ENCODE data around the gene CADM1. TPM values are rescaled to one million over a fixed set of nuclear protein-coding genes. Genes with fewer than 3 reads are reported as not detected.

Gene CADM1
- total RNA-seq, 1 donor, result 86.5 TPM

DNA sequence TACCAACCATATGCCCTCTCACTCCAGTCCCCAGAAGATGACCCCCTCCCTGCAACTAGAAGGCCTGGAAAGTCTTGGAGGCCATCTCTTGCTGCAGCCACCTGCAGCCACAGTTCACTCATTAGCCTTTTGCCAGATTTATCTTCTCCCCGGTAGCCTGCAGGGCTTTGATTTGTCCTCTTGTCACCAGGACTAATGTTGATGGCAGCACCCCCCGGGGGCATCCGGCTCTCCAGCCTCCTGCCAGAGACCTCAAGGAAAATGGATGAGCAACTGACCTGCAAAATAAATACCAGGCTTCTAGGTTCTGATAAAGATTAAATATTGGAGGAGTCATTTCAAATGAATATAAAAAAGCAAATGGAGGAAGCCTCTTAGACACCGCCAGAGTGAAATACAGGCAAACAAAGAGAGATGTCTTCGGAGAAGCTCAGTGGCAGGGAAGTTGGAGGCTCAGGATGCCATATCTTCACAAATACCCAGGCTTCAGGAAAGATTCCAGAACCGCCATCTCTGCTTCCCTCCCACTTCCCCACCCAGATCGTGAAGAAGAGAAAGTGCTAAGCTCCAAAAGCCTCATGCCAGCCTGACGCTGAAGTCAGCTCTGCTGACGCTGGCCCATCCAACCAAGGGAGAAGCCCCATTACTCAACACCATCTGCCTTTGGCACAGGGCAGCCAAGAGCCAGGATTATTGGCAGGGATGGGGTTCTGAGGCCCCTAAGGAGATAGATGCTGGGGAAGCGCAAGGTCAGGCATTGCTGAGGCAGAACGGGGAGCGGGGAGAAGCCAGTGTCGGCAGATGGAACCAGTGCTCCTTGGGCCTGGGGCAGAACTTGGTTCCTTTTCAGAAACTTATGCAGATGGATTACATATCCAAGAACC, 362.7 kb downstream of the CADM1 start:
- no peak overlapping the region for H2AFZ ChIP-seq (ENCODE audit: low read length)
- no peaks in the 10 kb centered on the region for H3K4me1 ChIP-seq (ENCODE audit: insufficient read depth, low read length)
- H3K79me2 ChIP-seq (ENCODE audit: insufficient read depth, low read length), result no peaks in the 10 kb centered on the region
- no peak for DNase-seq (ENCODE audit: insufficient read length, low spot score, missing footprints)
- H4K20me1 ChIP-seq (ENCODE audit: insufficient read depth, low read length), result no peaks in the 10 kb centered on the region
- no peak overlapping the region for H3K4me3 ChIP-seq (ENCODE audit: insufficient read depth, low read length)
- H3K27me3 ChIP-seq (ENCODE audit: insufficient read depth, low read length), result no peaks in the 10 kb centered on the region
- no peaks in the 10 kb centered on the region for H3K36me3 ChIP-seq (ENCODE audit: insufficient read depth, low read length)
- H3K9me3 ChIP-seq (ENCODE audit: low read depth, low read length), result no peaks in the 10 kb centered on the region
- no peak overlapping the region for H3K27ac ChIP-seq (ENCODE audit: low read depth, low read length)
- TF ChIP-seq, protein P1, sequence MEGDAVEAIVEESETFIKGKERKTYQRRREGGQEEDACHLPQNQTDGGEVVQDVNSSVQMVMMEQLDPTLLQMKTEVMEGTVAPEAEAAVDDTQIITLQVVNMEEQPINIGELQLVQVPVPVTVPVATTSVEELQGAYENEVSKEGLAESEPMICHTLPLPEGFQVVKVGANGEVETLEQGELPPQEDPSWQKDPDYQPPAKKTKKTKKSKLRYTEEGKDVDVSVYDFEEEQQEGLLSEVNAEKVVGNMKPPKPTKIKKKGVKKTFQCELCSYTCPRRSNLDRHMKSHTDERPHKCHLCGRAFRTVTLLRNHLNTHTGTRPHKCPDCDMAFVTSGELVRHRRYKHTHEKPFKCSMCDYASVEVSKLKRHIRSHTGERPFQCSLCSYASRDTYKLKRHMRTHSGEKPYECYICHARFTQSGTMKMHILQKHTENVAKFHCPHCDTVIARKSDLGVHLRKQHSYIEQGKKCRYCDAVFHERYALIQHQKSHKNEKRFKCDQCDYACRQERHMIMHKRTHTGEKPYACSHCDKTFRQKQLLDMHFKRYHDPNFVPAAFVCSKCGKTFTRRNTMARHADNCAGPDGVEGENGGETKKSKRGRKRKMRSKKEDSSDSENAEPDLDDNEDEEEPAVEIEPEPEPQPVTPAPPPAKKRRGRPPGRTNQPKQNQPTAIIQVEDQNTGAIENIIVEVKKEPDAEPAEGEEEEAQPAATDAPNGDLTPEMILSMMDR (IDR thresholded peaks at IDR 0.05; ENCODE audit: extremely low read depth, low read depth, low read length), result no peak
- H3K4me2 ChIP-seq (ENCODE audit: insufficient read depth, low read length), result no peak overlapping the region

DNA sequence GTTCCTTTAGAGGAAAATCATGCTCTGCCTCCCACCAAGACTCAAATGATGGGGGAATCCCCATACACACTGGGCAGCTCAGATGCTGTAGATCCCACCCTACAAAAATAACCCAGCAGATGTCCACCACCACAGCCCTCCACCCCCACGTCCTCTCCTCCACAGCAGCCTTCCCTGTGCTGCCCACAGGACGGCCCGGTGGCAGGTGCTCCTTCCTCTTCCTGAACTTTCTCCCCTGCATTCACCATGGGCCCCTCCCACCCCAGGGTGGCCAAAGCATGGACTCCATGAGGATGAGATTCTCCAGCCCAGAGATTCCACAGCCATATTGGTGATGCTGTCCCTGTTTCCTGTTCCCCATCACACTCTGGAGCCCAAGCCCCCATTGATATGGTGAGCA, 368.3 kb downstream of the CADM1 start:
- H3K27ac ChIP-seq (ENCODE audit: low read depth, low read length), result no peak overlapping the region
- no peak overlapping the region for H3K4me3 ChIP-seq (ENCODE audit: insufficient read depth, low read length)
- DNase-seq (ENCODE audit: insufficient read length, low spot score, missing footprints), result no peak
- H3K79me2 ChIP-seq (ENCODE audit: insufficient read depth, low read length), result no peaks in the 10 kb centered on the region
- no peak overlapping the region for H3K4me2 ChIP-seq (ENCODE audit: insufficient read depth, low read length)
- no peaks in the 10 kb centered on the region for H3K36me3 ChIP-seq (ENCODE audit: insufficient read depth, low read length)
- no peaks in the 10 kb centered on the region for H3K4me1 ChIP-seq (ENCODE audit: insufficient read depth, low read length)
- no peaks in the 10 kb centered on the region for H4K20me1 ChIP-seq (ENCODE audit: insufficient read depth, low read length)
- TF ChIP-seq, protein P1 (IDR thresholded peaks at IDR 0.05; ENCODE audit: extremely low read depth, low read depth, low read length), result no peak
- H3K9me3 ChIP-seq (ENCODE audit: low read depth, low read length), result no peaks in the 10 kb centered on the region
- H3K27me3 ChIP-seq (ENCODE audit: insufficient read depth, low read length), result no peaks in the 10 kb centered on the region
- no peak overlapping the region for H2AFZ ChIP-seq (ENCODE audit: low read length)

GRCh38 chr11:115134926-115135325, 369.3 kb downstream of the CADM1 start:
- H3K9me3 ChIP-seq (ENCODE audit: low read depth, low read length), result no peaks in the 10 kb centered on the region
- no peak overlapping the region for H3K4me2 ChIP-seq (ENCODE audit: insufficient read depth, low read length)
- no peak overlapping the region for H3K27ac ChIP-seq (ENCODE audit: low read depth, low read length)
- H3K36me3 ChIP-seq (ENCODE audit: insufficient read depth, low read length), result no peaks in the 10 kb centered on the region
- H3K4me1 ChIP-seq (ENCODE audit: insufficient read depth, low read length), result no peaks in the 10 kb centered on the region
- H3K27me3 ChIP-seq (ENCODE audit: insufficient read depth, low read length), result no peaks in the 10 kb centered on the region
- no peak overlapping the region for H2AFZ ChIP-seq (ENCODE audit: low read length)
- no peaks in the 10 kb centered on the region for H3K79me2 ChIP-seq (ENCODE audit: insufficient read depth, low read length)
- DNase-seq (ENCODE audit: insufficient read length, low spot score, missing footprints), result no peak
- TF ChIP-seq, protein P1 (IDR thresholded peaks at IDR 0.05; ENCODE audit: extremely low read depth, low read depth, low read length), result no peak
- no peak overlapping the region for H3K4me3 ChIP-seq (ENCODE audit: insufficient read depth, low read length)
- H4K20me1 ChIP-seq (ENCODE audit: insufficient read depth, low read length), result no peaks in the 10 kb centered on the region

DNA sequence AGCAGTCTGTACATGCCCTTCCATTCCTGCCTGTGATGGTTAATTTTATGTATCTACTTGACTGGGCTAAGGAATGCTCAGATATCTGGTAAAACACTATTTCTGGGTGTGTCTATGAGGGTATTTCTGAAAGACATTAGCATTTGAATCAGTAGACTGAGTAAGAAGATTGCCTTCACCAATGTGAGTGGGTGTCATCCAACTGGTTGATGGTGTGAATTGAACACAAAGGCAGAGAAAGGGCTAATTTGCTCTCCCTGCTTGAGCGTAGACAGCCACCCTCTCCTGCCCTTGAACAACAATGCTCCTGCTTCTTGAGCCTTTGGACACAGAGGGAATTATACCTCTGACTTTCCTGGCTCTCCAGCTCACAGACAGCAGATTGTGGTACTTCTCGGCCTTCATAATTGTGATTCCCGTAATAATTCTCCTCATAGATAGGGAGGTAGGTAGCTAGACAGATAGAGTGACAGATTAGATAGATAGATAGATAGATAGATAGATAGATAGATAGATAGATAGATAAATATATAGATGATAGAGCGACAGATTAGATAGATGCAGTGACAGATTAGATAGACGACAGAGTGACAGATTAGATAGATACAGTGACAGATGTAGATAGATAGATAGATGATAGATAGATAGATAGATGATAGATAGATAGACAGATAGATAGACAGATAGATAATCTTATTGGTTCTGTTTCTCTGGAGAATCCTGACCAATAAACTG, 370.6 kb downstream of the CADM1 start:
- Histone ChIP-seq H3K79me2 (ENCODE audit: insufficient read depth, low read length) (no peaks in the 10 kb centered on the region), H3K27me3 (ENCODE audit: insufficient read depth, low read length) (no peaks in the 10 kb centered on the region), H4K20me1 (ENCODE audit: insufficient read depth, low read length) (no peaks in the 10 kb centered on the region), H3K27ac (ENCODE audit: low read depth, low read length) (no peak overlapping the region), H3K4me1 (ENCODE audit: insufficient read depth, low read length) (no peaks in the 10 kb centered on the region), H2AFZ (ENCODE audit: low read length) (no peak overlapping the region), H3K36me3 (ENCODE audit: insufficient read depth, low read length) (no peaks in the 10 kb centered on the region), H3K9me3 (ENCODE audit: low read depth, low read length) (no peaks in the 10 kb centered on the region), H3K4me3 (ENCODE audit: insufficient read depth, low read length) (no peak overlapping the region), H3K4me2 (ENCODE audit: insufficient read depth, low read length) (no peak overlapping the region)
- DNase-seq (ENCODE audit: insufficient read length, low spot score, missing footprints), result no peak
- TF ChIP-seq, protein P1 (IDR thresholded peaks at IDR 0.05; ENCODE audit: extremely low read depth, low read depth, low read length), result no peak

Data from osteoblast (primary cell).